GOT3 (cell line): ENCODE results near the gene KRT36.

Experiments used
- DNase-seq: peaks from one replicate; lab custom pipeline; 2025; ENCODE audit warnings: mixed read lengths; lab: John Stamatoyannopoulos, UW

The KRT36 gene

GRCh38 chr17:41439375-41439774 lies 50.3 kb downstream of the KRT36 start:
- no peak for DNase-seq

GRCh38 chr17:41437769-41438168 lies 51.9 kb downstream of the KRT36 start:
- no peak for DNase-seq

GRCh38 chr17:41437254-41437653 lies 52.5 kb downstream of the KRT36 start:
- DNase-seq, result no peak
